DMS53 treated with DMSO at 0.1 percent for 48 hours (cell line): ENCODE data around the gene NTRK2.

ENCODE experiments used
- DNase-seq: peaks from one replicate; lab custom pipeline; 2025; ENCODE audit not compliant: unreplicated experiment; lab: John Stamatoyannopoulos, UW

NTRK2 gene

DNA sequence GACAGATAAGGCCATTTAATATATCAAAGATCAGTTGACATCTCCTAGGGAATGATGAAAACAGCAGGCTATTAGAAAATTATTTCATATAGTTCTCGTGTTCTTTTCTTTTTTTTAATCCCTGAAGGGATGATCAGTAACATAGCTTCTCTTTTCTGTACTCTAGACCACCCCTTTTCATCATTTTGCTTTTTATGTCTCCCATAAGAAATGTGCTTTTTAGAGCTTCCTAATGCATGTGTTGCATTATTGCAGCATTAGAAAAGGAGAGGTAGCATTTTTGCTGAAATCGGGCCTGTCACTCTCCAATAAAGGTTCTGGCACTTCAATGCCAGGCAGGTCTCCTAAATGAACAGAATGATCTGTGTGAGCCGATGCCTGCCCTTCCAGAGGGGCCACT, 143.3 kb downstream of the NTRK2 start:
- DNase-seq, result no peak

DNA sequence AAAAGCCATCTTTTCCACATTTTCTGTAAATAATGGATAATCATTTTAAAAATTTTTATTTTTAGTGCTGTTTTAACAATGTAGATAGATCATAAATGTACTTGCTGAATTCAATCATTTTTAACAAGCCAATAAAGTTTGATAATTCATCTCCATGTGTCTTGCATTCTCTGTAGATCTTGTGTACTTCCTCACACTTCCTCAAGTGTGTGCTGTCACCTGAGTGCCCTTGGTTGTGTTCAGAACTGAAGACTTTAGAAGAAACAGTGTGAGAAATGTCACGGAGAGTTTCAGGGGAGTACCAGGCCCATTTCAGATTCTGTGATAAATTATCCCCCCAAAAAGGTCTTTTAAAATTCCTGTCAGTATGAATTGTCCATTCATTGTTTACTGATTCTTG, 146.0 kb downstream of the NTRK2 start:
- DNase-seq, result no peak

DNA sequence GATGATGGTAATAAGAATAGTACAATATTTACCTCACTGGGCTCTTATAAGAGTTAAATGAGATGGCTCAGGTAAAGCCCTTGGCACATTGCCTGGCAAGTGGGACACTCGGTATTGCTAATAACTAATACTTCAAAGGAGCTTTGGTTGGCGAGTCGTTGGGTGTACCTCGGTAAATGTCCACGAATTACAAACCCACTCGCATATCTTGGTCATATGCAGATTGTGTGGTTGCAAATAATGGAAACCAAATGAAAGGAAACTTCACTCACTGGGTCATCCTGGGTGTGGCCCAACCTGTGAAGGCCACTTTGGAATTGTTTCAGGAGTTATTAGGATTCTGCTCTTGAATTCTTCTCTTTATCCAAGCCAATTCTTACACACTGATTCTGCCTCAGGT, 147.5 kb downstream of the NTRK2 start:
- DNase-seq, result no peak

DNA sequence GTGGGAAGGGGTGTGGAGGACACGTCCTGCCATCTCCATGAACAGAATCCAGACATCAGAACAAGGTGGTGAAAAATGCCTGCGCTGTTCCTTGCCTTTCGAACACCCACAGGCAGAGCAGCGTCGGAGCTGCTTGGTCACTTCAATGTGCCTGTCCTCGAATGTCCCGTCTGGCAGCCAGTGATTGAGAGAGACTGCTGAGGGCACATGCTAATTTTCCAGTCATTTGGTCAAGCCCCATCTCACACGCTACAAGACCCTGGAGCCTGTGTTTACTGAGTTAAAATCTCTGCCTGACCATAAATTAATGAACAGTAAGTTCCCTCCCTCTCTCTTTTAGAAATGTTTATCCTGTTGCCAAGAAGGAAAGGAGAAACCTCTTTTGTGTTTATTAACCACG, 149.3 kb downstream of the NTRK2 start:
- no peak for DNase-seq

DNA sequence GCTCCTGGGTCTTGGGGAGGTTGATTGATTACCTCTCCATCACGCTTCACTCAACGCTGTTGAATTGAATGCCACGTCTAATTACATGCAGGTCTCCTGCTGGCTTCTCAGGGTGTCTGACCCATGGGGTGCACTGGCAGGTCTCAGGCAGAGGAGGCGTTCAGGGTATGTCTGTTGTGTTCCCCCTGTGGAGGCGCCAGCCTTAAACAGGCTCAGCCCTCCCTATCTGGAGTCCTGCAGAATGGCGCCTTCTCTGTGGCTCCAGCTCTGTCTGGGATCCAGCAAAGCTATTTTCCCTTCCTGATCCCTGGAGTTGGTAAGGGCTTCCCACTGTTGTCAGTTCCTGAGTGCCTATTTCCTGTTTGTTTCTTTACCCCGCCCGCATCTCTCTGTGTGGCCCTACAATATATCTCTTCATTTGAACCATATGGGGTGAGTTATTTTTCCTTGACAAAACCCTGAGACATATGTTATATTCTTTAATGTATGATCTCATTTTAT, 150.0 kb downstream of the NTRK2 start:
- no peak for DNase-seq

DNA sequence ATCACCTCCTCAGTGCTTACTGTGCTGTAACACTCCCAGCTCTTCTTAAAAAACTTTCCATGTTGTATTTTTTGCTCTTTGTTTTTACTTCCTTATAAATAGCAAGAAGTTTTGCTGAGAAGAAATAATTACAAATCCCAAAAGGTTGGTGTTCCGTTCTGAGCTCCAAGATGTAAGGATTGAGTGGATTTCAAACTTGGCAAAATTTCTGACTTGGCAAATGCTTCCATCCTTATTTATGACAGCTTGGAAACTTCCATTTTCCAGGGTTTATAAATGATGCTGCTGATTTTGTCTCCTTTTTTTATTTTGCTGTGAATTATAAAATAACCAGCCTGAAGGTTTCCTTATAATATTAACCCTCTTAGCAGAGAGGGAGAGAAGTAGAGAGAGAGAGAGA, 151.9 kb downstream of the NTRK2 start:
- DNase-seq, result no peak

DNA sequence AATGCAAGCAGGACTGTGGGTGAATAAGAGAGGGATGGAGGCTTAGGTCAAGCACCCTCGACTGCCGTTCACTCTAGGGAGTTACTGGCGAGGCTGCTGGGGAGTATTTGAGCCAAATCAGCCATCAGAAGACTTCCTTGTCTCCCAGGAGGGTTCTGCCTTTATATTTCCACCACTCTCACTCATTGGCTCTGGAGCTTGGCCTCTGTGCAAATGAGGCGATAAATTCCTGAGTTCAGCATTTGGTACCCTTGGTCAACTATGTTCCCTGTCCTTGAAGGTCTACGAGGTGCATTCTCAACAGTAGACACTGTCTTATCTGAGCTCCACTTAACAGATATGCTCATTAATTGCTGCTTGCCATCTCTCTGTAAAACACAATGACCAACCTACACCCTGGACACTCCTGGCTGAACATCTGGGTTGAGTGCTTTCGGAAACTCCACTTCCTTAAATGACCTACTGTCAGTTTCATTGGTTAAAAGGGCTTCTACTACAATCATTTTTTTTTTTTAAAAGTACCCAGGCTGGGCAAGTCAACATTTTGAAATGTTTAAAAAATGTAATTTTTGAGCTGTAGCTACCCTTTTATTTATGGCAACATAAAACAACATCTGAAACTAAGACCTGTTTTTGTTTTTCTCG, 153.2 kb downstream of the NTRK2 start:
- no peak for DNase-seq

GRCh38 chr9:84823421-84824271, 154.1 kb downstream of the NTRK2 start:
- DNase-seq, result no peak

DNA sequence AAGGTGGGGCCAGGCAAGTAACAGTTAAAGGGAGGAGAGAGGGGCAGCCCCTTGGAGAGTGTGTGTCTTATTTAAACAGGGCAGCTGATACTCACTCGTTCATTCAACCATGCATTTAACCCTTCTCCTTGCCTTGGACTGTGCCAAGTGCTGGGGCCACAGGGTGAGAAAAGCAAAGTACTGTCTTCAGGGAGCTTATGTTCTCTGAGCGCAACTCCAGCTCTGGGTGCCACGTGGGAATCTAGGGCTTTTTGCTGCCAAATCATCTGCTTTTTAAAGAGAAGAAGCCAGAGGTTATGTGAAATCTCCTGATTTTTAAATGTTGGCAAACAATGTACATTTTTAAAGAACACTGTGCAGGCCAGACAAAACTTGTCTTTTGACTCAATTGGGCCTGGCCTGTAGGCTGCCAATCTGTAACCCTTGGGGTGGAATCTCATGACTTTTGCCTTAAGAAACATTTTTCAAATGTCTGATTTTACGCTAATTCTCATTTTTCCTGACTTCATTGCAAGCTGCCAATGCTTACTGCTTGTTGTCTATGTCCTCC, 157.8 kb downstream of the NTRK2 start:
- no peak for DNase-seq

DNA sequence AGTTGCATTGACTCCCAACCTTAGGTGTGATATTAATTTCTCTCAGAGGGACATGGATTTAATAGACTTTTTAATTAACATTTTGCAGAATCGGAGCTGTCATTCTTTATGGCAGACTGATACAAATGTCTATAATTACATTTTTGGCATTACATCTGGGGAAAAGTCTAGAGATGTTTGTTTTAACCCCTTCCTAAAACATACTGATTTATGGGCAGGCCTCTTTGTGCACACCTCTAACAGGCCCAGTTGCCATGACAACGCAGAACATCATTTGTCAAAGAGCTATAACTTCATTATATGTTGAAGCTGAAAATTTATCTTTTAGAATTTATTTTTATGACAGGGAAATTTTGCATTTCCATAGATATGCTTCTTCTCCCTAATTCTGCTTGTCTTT, 158.5 kb downstream of the NTRK2 start:
- no peak for DNase-seq

GRCh38 chr9:84829471-84829870, 159.9 kb downstream of the NTRK2 start:
- no peak for DNase-seq

GRCh38 chr9:84829997-84830696, 160.6 kb downstream of the NTRK2 start:
- no peak for DNase-seq

DNA sequence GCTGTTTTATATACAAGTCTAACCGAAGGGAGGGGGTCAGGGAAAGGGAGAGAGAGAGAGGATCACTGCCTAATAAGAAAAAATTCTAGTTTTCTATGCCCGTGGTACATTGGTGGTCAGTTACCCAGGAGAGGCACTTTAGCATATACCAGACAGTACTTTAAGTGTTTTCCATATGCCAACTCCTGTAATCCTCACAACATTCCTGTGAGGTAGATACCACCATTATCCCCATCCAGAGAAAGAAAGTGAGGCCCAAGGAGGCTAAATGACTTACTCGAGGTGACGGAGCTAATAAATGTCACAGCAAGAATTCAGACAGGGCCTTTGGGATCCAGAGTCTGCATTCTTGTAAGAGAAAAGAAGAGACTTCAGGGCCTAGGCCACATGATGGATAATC, 161.8 kb downstream of the NTRK2 start:
- DNase-seq, result no peak

- no peak for DNase-seq
Measured at GRCh38 chr9:84832453-84832852, 162.9 kb downstream of the NTRK2 start.

- no peak for DNase-seq
Measured at GRCh38 chr9:84834426-84834825, 164.9 kb downstream of the NTRK2 start.

- DNase-seq, result no peak
Measured at GRCh38 chr9:84835745-84836144, 166.2 kb downstream of the NTRK2 start.

GRCh38 chr9:84838879-84839278, 169.3 kb downstream of the NTRK2 start:
- DNase-seq, result no peak

DNA sequence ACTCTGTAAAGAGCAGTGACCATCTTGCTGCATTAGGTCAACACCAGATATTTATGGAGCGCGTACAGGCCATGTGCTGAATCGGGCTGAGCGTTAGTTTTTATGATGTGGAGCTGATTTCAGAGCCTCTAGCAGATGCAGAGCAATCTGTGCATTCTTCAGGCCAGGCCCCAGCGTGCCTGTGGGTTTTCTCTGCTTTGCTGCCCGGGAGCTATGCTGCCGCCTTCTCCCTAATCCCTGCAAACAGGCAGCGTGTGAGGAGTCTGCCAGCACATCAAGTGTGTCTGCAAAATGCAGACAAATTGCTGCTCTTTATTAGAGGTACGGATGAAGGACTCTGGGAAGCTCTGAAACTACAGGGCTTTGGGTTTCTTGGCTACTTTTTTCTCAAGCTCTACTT, 170.0 kb downstream of the NTRK2 start:
- DNase-seq, result no peak

DNA sequence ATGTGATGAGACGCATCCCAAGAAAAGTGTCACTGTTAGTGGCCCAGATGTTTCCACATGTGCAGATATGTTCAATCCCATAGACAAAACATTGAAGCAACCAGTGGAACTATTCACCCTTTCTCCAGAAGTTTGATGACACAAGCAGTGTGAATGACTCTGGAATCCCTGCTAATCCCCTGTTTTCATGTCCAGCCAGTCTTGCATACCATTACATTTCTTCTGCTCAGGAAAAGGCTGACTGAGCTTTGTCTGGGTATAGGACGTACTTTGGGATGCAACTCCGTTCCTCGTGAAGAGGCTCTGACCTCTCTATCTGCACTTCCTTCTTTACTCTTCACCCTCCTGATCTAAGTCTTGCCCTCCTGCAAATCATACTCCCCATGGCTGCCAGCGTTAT, 172.4 kb downstream of the NTRK2 start:
- no peak for DNase-seq

- no peak for DNase-seq
Measured at GRCh38 chr9:84843175-84843824, 173.8 kb downstream of the NTRK2 start.
